Measurements from ENCODE around the gene TMEM72. TPM values are rescaled to one million over a fixed set of nuclear protein-coding genes. Genes with fewer than 3 reads are reported as not detected.

TMEM72 gene
- total and polyA plus RNA-seq, 2 donors (not counting 1 experiment from before 2014, with no cell fraction given), result not detected

- POLR2A ChIA-PET, result no interaction called here
Measured at GRCh38 chr10:44881649-44882048, 29.5 kb upstream of the TMEM72 start.

DNA sequence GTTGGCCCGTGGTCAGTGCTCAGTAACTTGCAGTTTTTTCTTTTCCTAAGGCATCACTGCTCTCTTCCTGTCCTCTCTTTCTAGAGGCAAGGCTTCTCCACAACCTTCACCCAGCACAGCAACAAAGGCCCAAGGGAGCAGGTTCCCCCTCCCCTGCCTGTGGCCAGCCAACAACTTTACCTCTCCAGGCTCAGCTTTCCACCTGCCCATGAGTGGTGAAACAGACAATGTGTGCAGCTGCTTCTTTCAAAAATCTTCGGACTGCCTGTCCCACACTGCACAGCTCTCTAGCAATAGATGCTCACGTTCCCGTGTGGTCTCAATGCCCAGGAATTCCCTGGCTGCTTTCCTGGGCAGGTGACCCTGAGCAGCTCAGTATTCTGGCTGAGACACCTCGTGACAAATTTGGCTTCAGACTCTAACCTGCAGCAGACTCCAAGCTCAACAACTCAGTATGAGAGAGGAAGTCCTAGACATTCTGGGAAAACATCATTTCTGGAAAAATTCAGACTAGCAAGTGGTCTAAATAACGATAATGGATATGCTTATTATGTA is 28.9 kb upstream of the TMEM72 start:
- peaks cover 0 to 16% (median 3%) of the 10 kb centered on the region in 4 experiments for H3K27me3 ChIP-seq (replicated peaks in 1 of 4; ENCODE audit: control extremely low read depth in 1 of 4, control insufficient read depth in 3 of 4, insufficient read depth in 4 of 4, low read length in 3 of 4)
- H3K4me2 ChIP-seq (replicated peaks; ENCODE audit: low read depth, low read length, poor library complexity, severe bottlenecking), result no peak overlapping the region
- intact Hi-C loops (cut with micrococcal nuclease), result no loop called here
- no peak overlapping the region for H3K4me3 Mint-ChIP-seq
- H3K27ac ChIP-seq (ENCODE audit: low read length in 2 of 2), result no peak overlapping the region
- WGBS (ENCODE audit: insufficient coverage), result 65% methylated on average over 5 of the region's 6 CpGs
- DNase-seq (no peak), ATAC-seq (ENCODE audit: low read depth) (no peak)
- H3K9ac ChIP-seq (ENCODE audit: low read length), result no peak overlapping the region
- POLR2A ChIA-PET, result no interaction called here
- H3K9me3 Mint-ChIP-seq (ENCODE audit: insufficient read depth), result no peaks in the 10 kb centered on the region
- peaks cover 50% of the 10 kb centered on the region for H3K27me3 Mint-ChIP-seq
- peaks cover 0 to 2% (median 0%) of the 10 kb centered on the region in 3 donors for H3K9me3 ChIP-seq (ENCODE audit: control extremely low read depth in 1 of 3, control insufficient read depth in 2 of 3, insufficient read depth in 1 of 3, low read length in 2 of 3)
- no peak for TF ChIP-seq EZH2 (IDR thresholded peaks at IDR 0.05; ENCODE audit: borderline replicate concordance, insufficient read depth, low read depth, low read length, poor library complexity, severe bottlenecking)
- TF ChIP-seq CTCF (IDR thresholded peaks at IDR 0.05), result no peak
- H3K4me1 Mint-ChIP-seq, result peaks cover 12% of the 10 kb centered on the region
- no peaks in the 10 kb centered on the region for H4K20me1 ChIP-seq (ENCODE audit: control insufficient read depth, insufficient read depth, low read length, poor library complexity, severe bottlenecking)
- H3K36me3 ChIP-seq (replicated peaks in 1 of 2; ENCODE audit: control extremely low read depth in 1 of 2, control insufficient read depth in 1 of 2, extremely low read depth in 1 of 2, insufficient read depth in 2 of 2, low read length in 1 of 2), result no peaks in the 10 kb centered on the region
- H3K4me1 ChIP-seq (ENCODE audit: control insufficient read depth in 2 of 2, insufficient read depth in 2 of 2, low read length in 2 of 2), result peaks cover 8 to 16% of the 10 kb centered on the region in 2 donors
- no peak overlapping the region for H2AFZ ChIP-seq (ENCODE audit: insufficient read depth, low read depth, low read length, poor library complexity, severe bottlenecking)
- H3K79me2 ChIP-seq (ENCODE audit: control insufficient read depth, insufficient read depth, low read length), result no peaks in the 10 kb centered on the region
- CTCF ChIA-PET, result no interaction called here
- H3K27ac Mint-ChIP-seq, result no peak overlapping the region
- H3K4me3 ChIP-seq (ENCODE audit: control extremely low read depth in 1 of 5, extremely low read depth in 1 of 5, insufficient read depth in 1 of 5, low read depth in 2 of 5, low read length in 4 of 5), result no peak overlapping the region

More at GRCh38 chr10:44881649-44882048, 29.5 kb upstream of the TMEM72 start:
- H3K4me2 ChIP-seq (replicated peaks; ENCODE audit: low read depth, low read length, poor library complexity, severe bottlenecking), result no peak overlapping the region
- H4K20me1 ChIP-seq (ENCODE audit: control insufficient read depth, insufficient read depth, low read length, poor library complexity, severe bottlenecking), result no peaks in the 10 kb centered on the region
- H3K9ac ChIP-seq (ENCODE audit: low read length), result no peak overlapping the region
- intact Hi-C loops (cut with micrococcal nuclease), result no loop called here
- no peak overlapping the region for H2AFZ ChIP-seq (ENCODE audit: insufficient read depth, low read depth, low read length, poor library complexity, severe bottlenecking)
- WGBS (ENCODE audit: insufficient coverage), result 44% methylated on average over 4 of the region's 7 CpGs
- H3K27me3 Mint-ChIP-seq, result peaks cover 50% of the 10 kb centered on the region
- no peaks in the 10 kb centered on the region for H3K79me2 ChIP-seq (ENCODE audit: control insufficient read depth, insufficient read depth, low read length)
- H3K27me3 ChIP-seq (replicated peaks in 1 of 4; ENCODE audit: control extremely low read depth in 1 of 4, control insufficient read depth in 3 of 4, insufficient read depth in 4 of 4, low read length in 3 of 4), result peaks cover 0 to 16% (median 3%) of the 10 kb centered on the region in 4 experiments
- peaks cover 12% of the 10 kb centered on the region for H3K4me1 Mint-ChIP-seq
- H3K4me3 Mint-ChIP-seq, result no peak overlapping the region
- H3K27ac Mint-ChIP-seq, result no peak overlapping the region
- H3K4me3 ChIP-seq (ENCODE audit: control extremely low read depth in 1 of 5, extremely low read depth in 1 of 5, insufficient read depth in 1 of 5, low read depth in 2 of 5, low read length in 4 of 5), result no peak overlapping the region
- ATAC-seq (ENCODE audit: low read depth), result no peak
- no peaks in the 10 kb centered on the region for H3K36me3 ChIP-seq (replicated peaks in 1 of 2; ENCODE audit: control extremely low read depth in 1 of 2, control insufficient read depth in 1 of 2, extremely low read depth in 1 of 2, insufficient read depth in 2 of 2, low read length in 1 of 2)
- H3K27ac ChIP-seq (ENCODE audit: low read length in 2 of 2), result no peak overlapping the region
- peaks cover 0 to 2% (median 0%) of the 10 kb centered on the region in 3 donors for H3K9me3 ChIP-seq (ENCODE audit: control extremely low read depth in 1 of 3, control insufficient read depth in 2 of 3, insufficient read depth in 1 of 3, low read length in 2 of 3)
- TF ChIP-seq EZH2 (IDR thresholded peaks at IDR 0.05; ENCODE audit: borderline replicate concordance, insufficient read depth, low read depth, low read length, poor library complexity, severe bottlenecking) (no peak), CTCF (IDR thresholded peaks at IDR 0.05) (no peak)
- peaks cover 8 to 16% of the 10 kb centered on the region in 2 donors for H3K4me1 ChIP-seq (ENCODE audit: control insufficient read depth in 2 of 2, insufficient read depth in 2 of 2, low read length in 2 of 2)
- H3K9me3 Mint-ChIP-seq (ENCODE audit: insufficient read depth), result no peaks in the 10 kb centered on the region
- CTCF ChIA-PET, result no interaction called here
- no peak for DNase-seq

Measured in B cell (primary cell).